Upper lobe of left lung (tissue), 4 donors: ENCODE measurements around the gene EPB41L1.

Source experiments
- CTCF ChIP-seq, 6 experiments: fragments of 450-650 bp in 4 of 6; fragments of 200-600 bp in 2 of 6; sonication (generic) in 2 of 6; IDR thresholded peaks; one replicate each; pipeline ENCODE4 v1.5.1; 2016 to 2019; ENCODE audit warnings: antibody characterized with exemption in 6 of 6
- EP300 ChIP-seq, 4 donors: sonication (generic); formaldehyde crosslinking; IDR thresholded peaks; one replicate each; pipeline ENCODE4 v1.5.1; 2017; ENCODE audit warnings: antibody characterized with exemption in 4 of 4, control low read depth in 2 of 4
- POLR2AphosphoS5 ChIP-seq, 2 donors: sonication (generic); formaldehyde crosslinking; IDR thresholded peaks; one replicate each; pipeline ENCODE4 v1.5.1; 2017; ENCODE audit warnings: antibody characterized with exemption in 2 of 2

- TF ChIP-seq CTCF (IDR thresholded peaks at IDR 0.05) (no peak), EP300 (IDR thresholded peaks at IDR 0.05) (no peak), POLR2AphosphoS5 (IDR thresholded peaks at IDR 0.05) (no peak)
These were observed at the start of gene EPB41L1 for GRCh38 chr20:36154700-36155628.
